ENCODE data around the gene KTN1.

- no peak for TF ChIP-seq CTCF (IDR thresholded peaks at IDR 0.05)
- TF ChIP-seq POLR2A (IDR thresholded peaks at IDR 0.05) = no peak
- no peak for TF ChIP-seq POLR2AphosphoS5 (IDR thresholded peaks at IDR 0.05)
Measured at GRCh38 chr14:55684956-55685584, 105.1 kb downstream of the KTN1 start.
